ENCODE measurements around the gene THOC6.

The THOC6 gene

GRCh38 chr16:2985462-2985861, 38.4 kb upstream of the THOC6 start:
- TF ChIP-seq EZH2 (IDR thresholded peaks at IDR 0.05; ENCODE audit: borderline replicate concordance, low read length) (no peak), CTCF (IDR thresholded peaks at IDR 0.05; ENCODE audit: low read length) (no peak)
- peaks cover 3% of the 10 kb centered on the region; the same call in 1 of the 2 replicates for H3K27me3 ChIP-seq (ENCODE audit: insufficient read depth, low read length)
- H3K4me3 ChIP-seq (ENCODE audit: low read depth, low read length, poor library complexity, severe bottlenecking): no peak overlapping the region
- no peak overlapping the region for H3K4me2 ChIP-seq (ENCODE audit: low read length)
- no peaks in the 10 kb centered on the region for H4K20me1 ChIP-seq (ENCODE audit: insufficient read depth, low read length)
- peaks cover 23% of the 10 kb centered on the region for H3K4me1 ChIP-seq (ENCODE audit: insufficient read depth, low read length, severe bottlenecking)
- no peaks in the 10 kb centered on the region for H3K9me2 ChIP-seq (ENCODE audit: low read depth, low read length)
- no peak overlapping the region for H3K27ac ChIP-seq (ENCODE audit: low read depth, low read length, poor library complexity, severe bottlenecking)
- H3K79me2 ChIP-seq (ENCODE audit: insufficient read depth, low read length): no peaks in the 10 kb centered on the region
- H3K36me3 ChIP-seq (ENCODE audit: insufficient read depth, low read length): no peaks in the 10 kb centered on the region
- H3K9me3 ChIP-seq (ENCODE audit: low read length): no peaks in the 10 kb centered on the region
- H3F3A ChIP-seq (ENCODE audit: insufficient read depth, low read length): no peaks in the 10 kb centered on the region
- no peak overlapping the region for H3K9ac ChIP-seq (ENCODE audit: low read length)
- no peak overlapping the region for H2AFZ ChIP-seq (ENCODE audit: low read length)

GRCh38 chr16:2985893-2986355, 37.9 kb upstream of the THOC6 start:
- Histone ChIP-seq H3K36me3 (ENCODE audit: insufficient read depth, low read length) (no peaks in the 10 kb centered on the region), H3K79me2 (ENCODE audit: insufficient read depth, low read length) (no peaks in the 10 kb centered on the region), H4K20me1 (ENCODE audit: insufficient read depth, low read length) (no peaks in the 10 kb centered on the region), H3K4me3 (ENCODE audit: low read depth, low read length, poor library complexity, severe bottlenecking) (no peak overlapping the region), H3K4me1 (ENCODE audit: insufficient read depth, low read length, severe bottlenecking) (peaks cover 20% of the 10 kb centered on the region), H3K9me3 (ENCODE audit: low read length) (no peaks in the 10 kb centered on the region), H3F3A (ENCODE audit: insufficient read depth, low read length) (no peaks in the 10 kb centered on the region), H3K27me3 (ENCODE audit: insufficient read depth, low read length) (peaks cover 3% of the 10 kb centered on the region; the same call in 1 of the 2 replicates), H3K9ac (ENCODE audit: low read length) (no peak overlapping the region), H3K9me2 (ENCODE audit: low read depth, low read length) (no peaks in the 10 kb centered on the region), H3K27ac (ENCODE audit: low read depth, low read length, poor library complexity, severe bottlenecking) (no peak overlapping the region), H3K4me2 (ENCODE audit: low read length) (no peak overlapping the region), H2AFZ (ENCODE audit: low read length) (no peak overlapping the region)
- TF ChIP-seq EZH2 (IDR thresholded peaks at IDR 0.05; ENCODE audit: borderline replicate concordance, low read length) (no peak), CTCF (IDR thresholded peaks at IDR 0.05; ENCODE audit: low read length) (no peak)

DNA sequence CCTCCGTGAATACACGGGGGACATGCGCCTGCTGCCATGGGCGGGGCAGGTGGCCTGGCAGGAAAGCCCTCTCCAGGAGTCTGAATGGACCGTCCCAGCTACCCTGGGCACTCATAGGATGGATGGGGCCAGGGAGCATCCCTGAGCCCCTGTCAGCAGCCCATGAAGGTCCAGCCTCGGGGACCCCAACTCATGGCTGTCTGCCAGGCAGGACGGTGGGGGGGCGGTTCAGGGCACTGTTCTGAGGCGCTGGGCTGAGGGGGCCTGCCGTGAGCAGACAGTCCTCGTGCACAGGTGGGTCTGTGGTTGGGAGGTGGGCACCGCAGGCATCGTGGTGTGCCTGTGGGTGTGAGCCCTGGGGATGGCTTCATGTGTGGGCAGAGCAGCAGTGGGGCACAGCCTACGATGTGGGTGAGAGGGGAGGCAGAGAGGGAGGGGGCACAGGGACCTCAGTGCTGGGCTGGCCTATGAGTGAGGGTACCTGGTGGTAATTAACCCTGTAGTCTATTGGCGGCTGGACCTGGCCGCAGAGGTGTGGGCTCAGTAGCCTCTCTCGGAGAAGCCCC, 37.1 kb upstream of the THOC6 start:
- Histone ChIP-seq H4K20me1 (ENCODE audit: insufficient read depth, low read length) (no peaks in the 10 kb centered on the region), H3K36me3 (ENCODE audit: insufficient read depth, low read length) (no peaks in the 10 kb centered on the region), H3K4me2 (ENCODE audit: low read length) (no peak overlapping the region), H3K9me2 (ENCODE audit: low read depth, low read length) (no peaks in the 10 kb centered on the region), H2AFZ (ENCODE audit: low read length) (no peak overlapping the region), H3K79me2 (ENCODE audit: insufficient read depth, low read length) (no peaks in the 10 kb centered on the region), H3K9ac (ENCODE audit: low read length) (no peak overlapping the region), H3K4me1 (ENCODE audit: insufficient read depth, low read length, severe bottlenecking) (peaks cover 16% of the 10 kb centered on the region), H3F3A (ENCODE audit: insufficient read depth, low read length) (no peaks in the 10 kb centered on the region), H3K9me3 (ENCODE audit: low read length) (no peaks in the 10 kb centered on the region), H3K4me3 (ENCODE audit: low read depth, low read length, poor library complexity, severe bottlenecking) (no peak overlapping the region), H3K27ac (ENCODE audit: low read depth, low read length, poor library complexity, severe bottlenecking) (no peak overlapping the region), H3K27me3 (ENCODE audit: insufficient read depth, low read length) (peaks cover 3% of the 10 kb centered on the region; the same call in 1 of the 2 replicates)
- TF ChIP-seq CTCF (IDR thresholded peaks at IDR 0.05; ENCODE audit: low read length) (no peak), EZH2 (IDR thresholded peaks at IDR 0.05; ENCODE audit: borderline replicate concordance, low read length) (no peak)

Data from OCI-LY1 (cell line).